Trophoblast cell (in vitro differentiated cells and primary cell): ENCODE data around the gene MT3.

Source experiments
- DNase-seq, 2 donors: peaks; one replicate each; pipeline ENCODE4 v3.0.0-alpha.2; 2016
- H2AFZ ChIP-seq: 2 replicates; pipeline ENCODE4 v1.6.1; 2013; ENCODE audit warnings: low read length, moderate library complexity, mild to moderate bottlenecking; ENCODE audit not compliant: insufficient read depth, poor library complexity
- H2AK5ac ChIP-seq: 2 replicates; pipeline ENCODE4 v1.6.1; 2013; ENCODE audit warnings: mild to moderate bottlenecking, low read length
- H2BK120ac ChIP-seq: 2 replicates; pipeline ENCODE4 v1.6.1; 2013; ENCODE audit warnings: low read length, mild to moderate bottlenecking, moderate library complexity; ENCODE audit not compliant: insufficient read depth, poor library complexity
- H2BK12ac ChIP-seq: 2 replicates; pipeline ENCODE4 v1.6.1; 2013; ENCODE audit warnings: mild to moderate bottlenecking, low read length, moderate library complexity
- H2BK5ac ChIP-seq: 2 replicates; pipeline ENCODE4 v1.6.1; 2013; ENCODE audit warnings: low read length, low read depth, moderate library complexity, mild to moderate bottlenecking; ENCODE audit not compliant: poor library complexity
- H3K14ac ChIP-seq: 2 replicates; pipeline ENCODE4 v1.6.1; 2013; ENCODE audit warnings: mild to moderate bottlenecking, low read length
- H3K18ac ChIP-seq: 2 replicates; pipeline ENCODE4 v1.6.1; 2013; ENCODE audit warnings: mild to moderate bottlenecking, low read length
- H3K23ac ChIP-seq: 2 replicates; pipeline ENCODE4 v1.6.1; 2013; ENCODE audit warnings: low read length
- H3K27ac ChIP-seq: 2 replicates; pipeline ENCODE4 v1.5.1; 2013; ENCODE audit warnings: low read depth, mild to moderate bottlenecking, inconsistent platforms, low read length, moderate library complexity
- H3K27me3 ChIP-seq: 2 replicates; pipeline ENCODE4 v1.6.1; 2013; ENCODE audit warnings: inconsistent platforms, mild to moderate bottlenecking, low read length, moderate library complexity; ENCODE audit not compliant: insufficient read depth
- H3K36me3 ChIP-seq, 2 experiments: 1 replicate in 1 of 2; 2 replicates in 1 of 2; pipeline ENCODE4 v1.6.1; 2013; ENCODE audit warnings: low read length in 2 of 2, mild to moderate bottlenecking in 2 of 2, moderate library complexity in 1 of 2; ENCODE audit not compliant: insufficient read depth in 2 of 2, control insufficient read depth in 1 of 2
- H3K4ac ChIP-seq: 2 replicates; pipeline ENCODE4 v1.6.1; 2013; ENCODE audit warnings: low read depth, mild to moderate bottlenecking, low read length, moderate library complexity
- H3K4me1 ChIP-seq, 2 experiments: 1 replicate in 1 of 2; 2 replicates in 1 of 2; pipeline ENCODE4 v1.6.1; 2013; ENCODE audit warnings: low read length in 2 of 2, mild to moderate bottlenecking in 2 of 2, moderate library complexity in 1 of 2; ENCODE audit not compliant: insufficient read depth in 2 of 2, control insufficient read depth in 1 of 2
- H3K4me2 ChIP-seq: 2 replicates; pipeline ENCODE4 v1.6.1; 2013; ENCODE audit warnings: inconsistent platforms, mild to moderate bottlenecking, low read length, moderate library complexity
- H3K4me3 ChIP-seq: 2 replicates; pipeline ENCODE4 v1.5.1; 2013; ENCODE audit warnings: mild to moderate bottlenecking, low read depth, low read length, inconsistent platforms
- H3K79me1 ChIP-seq: one replicate; pipeline ENCODE4 v1.6.1; 2013; ENCODE audit warnings: low read length
- H3K79me2 ChIP-seq: 2 replicates; pipeline ENCODE4 v1.6.1; 2013; ENCODE audit warnings: low read length, mild to moderate bottlenecking; ENCODE audit not compliant: control insufficient read depth, insufficient read depth, poor library complexity
- H3K9ac ChIP-seq: 2 replicates; pipeline ENCODE4 v1.6.1; 2013; ENCODE audit warnings: mild to moderate bottlenecking, low read length
- H3K9me3 ChIP-seq: 2 replicates; pipeline ENCODE4 v1.6.1; 2013; ENCODE audit warnings: low read depth, mild to moderate bottlenecking, control low read depth, inconsistent platforms, low read length; ENCODE audit not compliant: insufficient read depth
- H4K12ac ChIP-seq: 2 replicates; pipeline ENCODE4 v1.6.1; 2013; ENCODE audit warnings: low read depth, mild to moderate bottlenecking, low read length, moderate library complexity
- H4K8ac ChIP-seq: 2 replicates; pipeline ENCODE4 v1.6.1; 2013; ENCODE audit warnings: low read depth, mild to moderate bottlenecking, low read length, moderate library complexity
- H4K91ac ChIP-seq: one replicate; pipeline ENCODE4 v1.6.1; 2013; ENCODE audit warnings: low read depth, mild to moderate bottlenecking, low read length, moderate library complexity
- WGBS: extraction: QIAGEN DNeasy Blood & Tissue Kit; methylation state at CpG from one replicate; pipeline ENCODE4 v1.1.7; 2013; ENCODE audit warnings: missing lambda C conversion rate; ENCODE audit not compliant: insufficient read length, insufficient coverage; ENCODE audit errors: extremely low coverage; 5-methylcytosine and 5-hydroxymethylcytosine counted together

The MT3 gene

DNA sequence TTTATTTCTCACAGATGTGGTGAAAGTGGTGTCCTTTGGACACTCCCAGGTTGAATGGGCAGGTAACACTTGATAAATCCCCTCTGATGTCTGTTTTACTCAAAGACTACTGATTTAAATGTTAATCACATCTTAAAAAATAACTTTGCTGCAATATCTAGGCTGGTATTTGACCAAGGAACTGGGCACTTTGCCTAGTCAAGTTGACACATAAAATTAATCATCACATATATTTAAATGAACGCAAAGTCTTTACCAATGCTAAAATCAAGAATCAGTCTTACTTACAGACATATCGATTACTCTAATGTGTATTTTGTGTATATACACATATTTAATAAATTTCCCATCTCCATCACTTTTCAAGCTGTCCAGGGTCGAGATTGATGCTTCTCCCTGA lies 26.0 kb downstream of the MT3 start:
- no peak overlapping the region for H3K4me3 ChIP-seq
- H2BK5ac ChIP-seq: no peak overlapping the region
- no peak overlapping the region for H3K4me2 ChIP-seq
- no CpG with 5 or more reads among the region's 3 CpGs for WGBS
- no peak overlapping the region for H3K27ac ChIP-seq
- H3K4ac ChIP-seq: no peak overlapping the region
- no peak overlapping the region for H3K14ac ChIP-seq
- H3K27me3 ChIP-seq: peaks cover 33% of the 10 kb centered on the region
- no peak overlapping the region for H2AFZ ChIP-seq
- no peaks in the 10 kb centered on the region for H3K79me2 ChIP-seq
- H2BK12ac ChIP-seq: no peak overlapping the region
- no peak overlapping the region for H3K18ac ChIP-seq
- H3K23ac ChIP-seq: no peak overlapping the region
- no peak overlapping the region for H4K91ac ChIP-seq
- no peak overlapping the region for H3K9ac ChIP-seq
- H3K36me3 ChIP-seq: no peaks in the 10 kb centered on the region
- H3K4me1 ChIP-seq: peaks cover 1 to 3% of the 10 kb centered on the region in 2 experiments
- no peak overlapping the region for H2AK5ac ChIP-seq
- no peak overlapping the region for H4K12ac ChIP-seq
- H3K9me3 ChIP-seq: peaks cover 6% of the 10 kb centered on the region
- no peaks in the 10 kb centered on the region for H3K79me1 ChIP-seq
- DNase-seq: no peak
- H2BK120ac ChIP-seq: no peak overlapping the region
- no peak overlapping the region for H4K8ac ChIP-seq

DNA sequence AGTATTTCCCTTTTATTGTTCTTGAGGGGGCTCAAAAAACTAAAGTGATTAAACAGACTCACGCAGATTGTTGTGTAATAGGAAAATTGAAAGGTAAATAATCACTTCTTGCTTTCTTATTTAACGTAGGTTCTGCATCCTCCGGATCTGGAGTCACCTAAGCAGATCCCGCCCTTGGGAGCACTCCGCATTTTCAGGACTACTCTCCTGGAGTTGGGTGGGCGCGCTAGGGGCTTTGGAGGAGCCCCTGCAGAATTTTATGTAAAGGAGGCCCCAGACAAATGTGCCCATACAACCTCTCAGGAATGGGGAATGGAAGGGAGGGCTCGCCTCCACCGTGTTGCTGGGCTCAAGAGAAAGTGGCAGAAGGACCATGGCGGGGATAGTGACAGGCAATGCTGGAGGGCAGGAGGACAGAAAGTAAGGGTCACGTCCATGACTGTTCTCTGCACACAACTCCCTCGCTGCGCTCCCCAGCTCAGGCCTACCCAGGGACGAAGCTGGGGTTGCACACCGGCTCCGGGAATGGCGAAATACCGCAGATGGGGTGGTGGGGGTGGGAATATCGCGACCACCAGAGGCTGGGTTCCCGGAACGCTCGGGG lies 27.4 kb downstream of the MT3 start:
- H2AK5ac ChIP-seq: no peak overlapping the region
- no peak overlapping the region for H2BK12ac ChIP-seq
- H3K4me1 ChIP-seq: peaks cover 0 to 3% of the 10 kb centered on the region in 2 experiments
- no peaks in the 10 kb centered on the region for H3K36me3 ChIP-seq
- peaks cover 30% of the 10 kb centered on the region for H3K27me3 ChIP-seq
- no peak overlapping the region for H3K18ac ChIP-seq
- no peaks in the 10 kb centered on the region for H3K79me1 ChIP-seq
- H3K79me2 ChIP-seq: no peaks in the 10 kb centered on the region
- H2BK5ac ChIP-seq: no peak overlapping the region
- no peak overlapping the region for H3K27ac ChIP-seq
- no peak overlapping the region for H2AFZ ChIP-seq
- H3K9me3 ChIP-seq: peaks cover 6% of the 10 kb centered on the region
- H4K8ac ChIP-seq: no peak overlapping the region
- no peak overlapping the region for H3K4ac ChIP-seq
- DNase-seq: no peak
- H4K12ac ChIP-seq: no peak overlapping the region
- no peak overlapping the region for H4K91ac ChIP-seq
- WGBS: no CpG with 5 or more reads among the region's 23 CpGs
- no peak overlapping the region for H3K9ac ChIP-seq
- H3K14ac ChIP-seq: no peak overlapping the region
- no peak overlapping the region for H3K23ac ChIP-seq
- H3K4me3 ChIP-seq: no peak overlapping the region
- no peak overlapping the region for H2BK120ac ChIP-seq
- H3K4me2 ChIP-seq: peak overlapping the region; percentile 32

DNA sequence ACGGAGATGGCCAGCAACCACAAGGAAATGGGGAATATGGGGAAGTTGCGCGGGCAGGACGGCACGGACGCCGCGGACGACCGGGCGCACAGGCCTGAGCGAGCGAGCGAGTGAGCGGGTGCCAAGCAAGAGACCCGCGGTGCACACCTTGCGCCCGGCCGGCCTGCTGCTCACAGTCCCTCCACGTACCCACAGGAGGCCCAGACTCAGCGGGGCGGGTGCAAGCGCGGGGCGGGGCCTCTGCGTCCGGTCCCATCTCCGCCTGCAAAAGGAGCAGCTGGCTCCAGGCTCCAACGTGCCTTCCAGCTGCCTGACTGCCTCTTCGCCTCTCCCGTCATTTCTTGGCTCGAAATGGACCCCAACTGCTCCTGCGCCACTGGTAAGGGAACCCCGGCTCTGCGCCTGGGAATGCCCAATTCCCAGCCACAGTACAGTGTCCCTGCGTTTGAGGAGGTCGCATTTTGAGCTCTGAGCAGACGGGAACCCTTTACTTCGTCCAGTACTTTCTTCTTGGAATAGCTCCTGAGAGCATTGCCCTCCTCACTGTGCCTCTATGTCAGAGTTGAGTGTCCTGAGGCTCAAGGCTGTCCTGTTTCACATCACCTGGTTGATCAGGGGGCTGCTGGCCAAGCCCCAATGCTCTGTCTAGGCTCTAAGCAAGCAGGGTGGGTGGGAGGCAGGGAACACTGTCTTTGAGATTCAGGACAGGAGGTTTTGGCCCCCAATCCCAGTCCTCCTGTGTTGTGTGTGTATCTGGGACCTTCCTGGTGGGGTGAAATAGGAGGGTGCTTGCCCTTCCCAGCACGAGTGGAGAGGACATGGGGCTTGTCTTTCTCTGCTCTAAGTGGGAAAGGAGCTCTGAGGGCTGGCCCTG lies 28.1 kb downstream of the MT3 start:
- Histone ChIP-seq H3K4me1 (peaks cover 0 to 3% of the 10 kb centered on the region in 2 experiments), H3K4ac (no peak overlapping the region), H4K91ac (no peak overlapping the region), H3K4me2 (peak overlapping the region; percentile 32), H2AFZ (no peak overlapping the region), H2BK12ac (no peak overlapping the region), H4K8ac (no peak overlapping the region), H3K9me3 (peaks cover 6% of the 10 kb centered on the region), H3K27ac (no peak overlapping the region), H3K18ac (no peak overlapping the region), H2AK5ac (no peak overlapping the region), H3K23ac (no peak overlapping the region), H3K9ac (no peak overlapping the region), H3K79me1 (no peaks in the 10 kb centered on the region), H3K14ac (no peak overlapping the region), H3K36me3 (no peaks in the 10 kb centered on the region), H4K12ac (no peak overlapping the region), H3K27me3 (peaks cover 30% of the 10 kb centered on the region), H3K79me2 (no peaks in the 10 kb centered on the region), H2BK120ac (no peak overlapping the region), H3K4me3 (no peak overlapping the region), H2BK5ac (no peak overlapping the region)
- DNase-seq: peak; percentile 38 to 60
- no CpG with 5 or more reads among the region's 41 CpGs for WGBS

- no peak for DNase-seq
- H4K12ac ChIP-seq: no peak overlapping the region
- H3K27me3 ChIP-seq: peaks cover 30% of the 10 kb centered on the region
- no peaks in the 10 kb centered on the region for H3K79me1 ChIP-seq
- no peak overlapping the region for H3K18ac ChIP-seq
- no peak overlapping the region for H3K14ac ChIP-seq
- H2BK12ac ChIP-seq: no peak overlapping the region
- H3K4me1 ChIP-seq: peaks cover 0 to 3% of the 10 kb centered on the region in 2 experiments
- H2AFZ ChIP-seq: no peak overlapping the region
- no peak overlapping the region for H2AK5ac ChIP-seq
- no peak overlapping the region for H4K8ac ChIP-seq
- H4K91ac ChIP-seq: no peak overlapping the region
- H3K4me2 ChIP-seq: no peak overlapping the region
- no peak overlapping the region for H3K9ac ChIP-seq
- H3K4ac ChIP-seq: no peak overlapping the region
- H2BK5ac ChIP-seq: no peak overlapping the region
- no CpG with 5 or more reads among the region's 6 CpGs for WGBS
- no peak overlapping the region for H2BK120ac ChIP-seq
- H3K9me3 ChIP-seq: peaks cover 6% of the 10 kb centered on the region
- no peak overlapping the region for H3K23ac ChIP-seq
- no peak overlapping the region for H3K4me3 ChIP-seq
- no peak overlapping the region for H3K27ac ChIP-seq
- H3K79me2 ChIP-seq: no peaks in the 10 kb centered on the region
- no peaks in the 10 kb centered on the region for H3K36me3 ChIP-seq
Observed at GRCh38 chr16:56618138-56618537, 28.8 kb downstream of the MT3 start.
